OCI-LY7 (cell line): ENCODE data around the gene BEAN1. TPM values are rescaled to one million over a fixed set of nuclear protein-coding genes. Genes with fewer than 3 reads are reported as not detected.

Experiments used
- BruUV-seq: library from RNA; stranded (reverse); fragments of 400-500 nt; replicated peaks from 2 replicates; lab custom pipeline; 2021; lab: Mats Ljungman, UMichigan
- CTCF ChIA-PET: fragments of 300-600 bp; sonication (Branson Sonifier 250); formaldehyde crosslinking; loops from one replicate; lab custom pipeline; 2022; ENCODE audit warnings: antibody characterized with exemption; ENCODE audit not compliant: unreplicated experiment; lab: Charles Lee
- POLR2A ChIA-PET: fragments of 300-600 bp; sonication (Branson Sonifier 250); formaldehyde crosslinking; loops from one replicate; lab custom pipeline; 2022; ENCODE audit warnings: antibody characterized with exemption; lab: Charles Lee
- DNase-seq: peaks from one replicate; pipeline ENCODE4 v3.0.0-alpha.2; 2015; ENCODE audit warnings: low spot score
- H2AFZ ChIP-seq: fragments of 200-600 bp; sonication (generic), shearing (Covaris generic); 2 replicates; pipeline ENCODE4 v1.6.1; 2014; ENCODE audit warnings: mild to moderate bottlenecking, antibody characterized with exemption, low read length, moderate library complexity
- H3K27ac ChIP-seq: fragments of 200-600 bp; sonication (generic); 2 replicates; pipeline ENCODE4 v1.5.1; 2014; ENCODE audit warnings: mixed run types, low read depth, mild to moderate bottlenecking, moderate library complexity, low read length, inconsistent platforms; ENCODE audit not compliant: poor library complexity, severe bottlenecking
- H3K36me3 ChIP-seq: fragments of 200-600 bp; sonication (generic); 2 replicates; pipeline ENCODE4 v1.6.1; 2014; ENCODE audit warnings: mild to moderate bottlenecking, antibody characterized with exemption, low read length, moderate library complexity, mixed read lengths; ENCODE audit not compliant: insufficient read depth
- H3K4me1 ChIP-seq: fragments of 200-600 bp; sonication (generic); 2 replicates; pipeline ENCODE4 v1.5.1; 2014; ENCODE audit warnings: mild to moderate bottlenecking, low read length; ENCODE audit not compliant: insufficient read depth, poor library complexity, severe bottlenecking
- H3K4me2 ChIP-seq: fragments of 200-600 bp; sonication (generic); 2 replicates; pipeline ENCODE4 v1.6.1; 2014; ENCODE audit warnings: mild to moderate bottlenecking, low read length
- H3K4me3 ChIP-seq: fragments of 200-600 bp; sonication (generic); 2 replicates; pipeline ENCODE4 v1.5.1; 2014; ENCODE audit warnings: mild to moderate bottlenecking, low read depth, low read length; ENCODE audit not compliant: poor library complexity, severe bottlenecking
- H3K79me2 ChIP-seq: fragments of 200-600 bp; sonication (generic); 2 replicates; pipeline ENCODE4 v1.6.1; 2016; ENCODE audit warnings: low read depth, mild to moderate bottlenecking, low read length, moderate library complexity, mixed read lengths; ENCODE audit not compliant: insufficient read depth
- H3K9me2 ChIP-seq: fragments of 200-600 bp; sonication (generic); 2 replicates; pipeline ENCODE4 v1.6.1; 2016; ENCODE audit warnings: mild to moderate bottlenecking, low read length, mixed read lengths; ENCODE audit not compliant: insufficient read depth
- H3K9me3 ChIP-seq: fragments of 200-600 bp; sonication (generic); 2 replicates; pipeline ENCODE4 v1.6.1; 2014; ENCODE audit warnings: mild to moderate bottlenecking, mixed run types, low read length, mixed read lengths
- H4K20me1 ChIP-seq: fragments of 200-600 bp; sonication (generic); 2 replicates; pipeline ENCODE4 v1.6.1; 2014; ENCODE audit warnings: mild to moderate bottlenecking, antibody characterized with exemption, low read length, moderate library complexity, mixed read lengths; ENCODE audit not compliant: insufficient read depth
- CTCF ChIP-seq: fragments of 200-600 bp; sonication (generic); conservative IDR thresholded peaks from 2 replicates; pipeline ENCODE4 v1.5.1; 2014; ENCODE audit warnings: mild to moderate bottlenecking, antibody characterized with exemption, low read length, moderate library complexity, mixed read lengths
- EZH2phosphoT487 ChIP-seq: fragments of 200-600 bp; sonication (generic); IDR thresholded peaks from 2 replicates; pipeline ENCODE4 v1.6.1; 2018; ENCODE audit warnings: low read depth, borderline replicate concordance, mild to moderate bottlenecking, mixed run types, antibody characterized with exemption, low read length, moderate library complexity, mixed read lengths
- intact Hi-C: fragments of 100-400 bp; cut with micrococcal nuclease; formaldehyde crosslinking; loops from one replicate; pipeline ENCODE4 v1.10.0; 2022; ENCODE audit not compliant: unreplicated experiment
- total RNA-seq, 2 experiments: library from RNA; depleted of rRNA in 1 of 2; stranded (reverse); fragments of >200 nt in 1 of 2; shearing (Covaris generic) in 1 of 2; gene quantifications; 2 replicates each; pipeline ENCODE4 v1.2.3, GENCODE V29; 2014 to 2022

The BEAN1 gene
- total RNA-seq, 2 experiments from 2014 or later = 0.13 TPM; not detected in 1

GRCh38 chr16:66378741-66379570, 48.1 kb upstream of the BEAN1 start:
- ChIA-PET CTCF (no interaction called here), POLR2A (no interaction called here)
- Histone ChIP-seq H4K20me1 (no peaks in the 10 kb centered on the region), H3K9me3 (no peaks in the 10 kb centered on the region), H3K27ac (no peak overlapping the region), H3K79me2 (no peaks in the 10 kb centered on the region), H3K9me2 (no peaks in the 10 kb centered on the region), H3K4me1 (no peaks in the 10 kb centered on the region), H3K36me3 (no peaks in the 10 kb centered on the region), H3K4me3 (no peak overlapping the region), H3K4me2 (no peak overlapping the region), H2AFZ (no peak overlapping the region)
- intact Hi-C loops = no loop called here
- DNase-seq = no peak
- no TSS peak for BruUV-seq
- TF ChIP-seq EZH2phosphoT487 (no peak), CTCF (no peak)

GRCh38 chr16:66379571-66379941, 47.5 kb upstream of the BEAN1 start:
- no peak overlapping the region for H2AFZ ChIP-seq
- no peak for TF ChIP-seq CTCF
- TF ChIP-seq EZH2phosphoT487 = no peak
- H3K4me1 ChIP-seq = no peaks in the 10 kb centered on the region
- H3K36me3 ChIP-seq = no peaks in the 10 kb centered on the region
- no peaks in the 10 kb centered on the region for H3K9me2 ChIP-seq
- ChIA-PET POLR2A (no interaction called here), CTCF (no interaction called here)
- no peak for DNase-seq
- H3K27ac ChIP-seq = no peak overlapping the region
- H3K4me3 ChIP-seq = no peak overlapping the region
- intact Hi-C loops = no loop called here
- no peaks in the 10 kb centered on the region for H4K20me1 ChIP-seq
- no peaks in the 10 kb centered on the region for H3K9me3 ChIP-seq
- H3K4me2 ChIP-seq = no peak overlapping the region
- no TSS peak for BruUV-seq
- H3K79me2 ChIP-seq = no peaks in the 10 kb centered on the region

- Histone ChIP-seq H2AFZ (no peak overlapping the region), H3K4me2 (no peak overlapping the region), H3K9me3 (no peaks in the 10 kb centered on the region), H3K79me2 (no peaks in the 10 kb centered on the region), H3K4me1 (no peaks in the 10 kb centered on the region), H4K20me1 (no peaks in the 10 kb centered on the region), H3K27ac (no peak overlapping the region), H3K36me3 (no peaks in the 10 kb centered on the region), H3K9me2 (no peaks in the 10 kb centered on the region), H3K4me3 (no peak overlapping the region)
- intact Hi-C loops = no loop called here
- POLR2A ChIA-PET = no interaction called here
- no TSS peak for BruUV-seq
- CTCF ChIA-PET = no interaction called here
- DNase-seq = no peak
- TF ChIP-seq EZH2phosphoT487 = no peak
These were observed 46.7 kb upstream of the BEAN1 start for GRCh38 chr16:66380421-66380820.
